Fibroblast of lung (primary cell): ENCODE data around the gene TSHZ2. TPM values are rescaled to one million over a fixed set of nuclear protein-coding genes. Genes with fewer than 3 reads are reported as not detected.

Experiments used
- DNase-seq, 2 donors: peaks; one replicate each; pipeline versions ENCODE4 v3.0.0 to v3.0.0-alpha.2; 2010; ENCODE audit warnings: low read depth in 2 of 2
- H2AFZ ChIP-seq: 2 replicates; pipeline ENCODE4 v1.5.1; 2012; ENCODE audit warnings: low read length, control low read depth, inconsistent platforms
- H3K27ac ChIP-seq: 2 replicates; pipeline ENCODE4 v1.5.1; 2011; ENCODE audit warnings: low read length, control low read depth; ENCODE audit not compliant: insufficient read depth
- H3K27me3 ChIP-seq: 2 replicates; pipeline ENCODE4 v1.5.1; 2011; ENCODE audit warnings: mild to moderate bottlenecking, low read length; ENCODE audit not compliant: control insufficient read depth, insufficient read depth
- H3K36me3 ChIP-seq: 2 replicates; pipeline ENCODE4 v1.5.1; 2011; ENCODE audit warnings: low read length; ENCODE audit not compliant: control insufficient read depth, insufficient read depth
- H3K4me1 ChIP-seq: 2 replicates; pipeline ENCODE4 v1.5.1; 2011; ENCODE audit warnings: low read length; ENCODE audit not compliant: control insufficient read depth, insufficient read depth; ENCODE audit errors: extremely low read depth
- H3K4me2 ChIP-seq: 2 replicates; pipeline ENCODE4 v1.5.1; 2011; ENCODE audit warnings: low read length, control low read depth; ENCODE audit not compliant: insufficient read depth; ENCODE audit errors: extremely low read depth
- H3K4me3 ChIP-seq, 4 experiments: fragments of 200-600 bp in 1 of 4; sonication (generic) in 1 of 4; replicated peaks in 1 of 4; 2 replicates each; pipeline ENCODE4 v1.5.1; 2011 to 2016; ENCODE audit warnings: low read length in 4 of 4, low read depth in 3 of 4, mild to moderate bottlenecking in 3 of 4, control low read depth in 2 of 4, inconsistent platforms in 1 of 4, mixed read lengths in 1 of 4; ENCODE audit not compliant: insufficient read depth in 1 of 4; ENCODE audit errors: control extremely low read depth in 1 of 4
- H3K79me2 ChIP-seq: 2 replicates; pipeline ENCODE4 v1.5.1; 2012; ENCODE audit warnings: mild to moderate bottlenecking, low read length, inconsistent platforms; ENCODE audit not compliant: control insufficient read depth, insufficient read depth
- H3K9ac ChIP-seq: 2 replicates; pipeline ENCODE4 v1.5.1; 2011; ENCODE audit warnings: mild to moderate bottlenecking, low read length, control low read depth; ENCODE audit not compliant: insufficient read depth
- H3K9me3 ChIP-seq: 2 replicates; pipeline ENCODE4 v1.5.1; 2012; ENCODE audit warnings: low read depth, low read length; ENCODE audit not compliant: control insufficient read depth, insufficient read depth
- H4K20me1 ChIP-seq: 2 replicates; pipeline ENCODE4 v1.5.1; 2011; ENCODE audit warnings: low read length; ENCODE audit not compliant: control insufficient read depth, insufficient read depth; ENCODE audit errors: extremely low read depth
- EZH2 ChIP-seq: IDR thresholded peaks from 2 replicates; pipeline ENCODE4 v1.5.1; 2012; ENCODE audit warnings: low read length, control low read depth, mild to moderate bottlenecking; ENCODE audit errors: missing control alignments
- polyA plus RNA-seq, 2 donors: library from polyadenylated mRNA; depleted of rRNA in 1 of 2; stranded (reverse) in 1 of 2; unstranded in 1 of 2; fragments of >200 nt; gene quantifications; 2 replicates each; pipeline ENCODE4 v1.2.1, GENCODE V29; 2011 to 2012; ENCODE audit warnings: missing spikeins in 1 of 2
- total RNA-seq: library from RNA; depleted of rRNA; stranded (reverse); fragments of >200 nt; gene quantifications from 2 replicates; pipeline ENCODE4 v1.2.1, GENCODE V29; 2014
- TF ChIP-seq, protein P1 (sequence below), 2 donors: IDR thresholded peaks in 1 of 2; conservative IDR thresholded peaks in 1 of 2; 1 replicate in 1 of 2; 2 replicates in 1 of 2; pipeline ENCODE4 v1.5.1; 2011 to 2012; ENCODE audit warnings: low read length in 2 of 2, control low read depth in 1 of 2, inconsistent platforms in 1 of 2, low read depth in 1 of 2, mild to moderate bottlenecking in 1 of 2

The TSHZ2 gene
- total and polyA plus RNA-seq, 2 donors (not counting 1 experiment from before 2014, with no cell fraction given) = 0.15 to 2.6 TPM

GRCh38 chr20:53334861-53335260, 362.7 kb downstream of the TSHZ2 start:
- Histone ChIP-seq H3K27me3 (no peaks in the 10 kb centered on the region), H3K9me3 (no peaks in the 10 kb centered on the region), H3K4me1 (no peaks in the 10 kb centered on the region), H3K36me3 (no peaks in the 10 kb centered on the region), H3K27ac (no peak overlapping the region), H4K20me1 (no peaks in the 10 kb centered on the region), H3K9ac (no peak overlapping the region), H2AFZ (no peak overlapping the region), H3K4me3 (no peak overlapping the region), H3K79me2 (no peaks in the 10 kb centered on the region), H3K4me2 (no peak overlapping the region)
- no peak for DNase-seq
- no peak for TF ChIP-seq EZH2
- TF ChIP-seq, protein P1, sequence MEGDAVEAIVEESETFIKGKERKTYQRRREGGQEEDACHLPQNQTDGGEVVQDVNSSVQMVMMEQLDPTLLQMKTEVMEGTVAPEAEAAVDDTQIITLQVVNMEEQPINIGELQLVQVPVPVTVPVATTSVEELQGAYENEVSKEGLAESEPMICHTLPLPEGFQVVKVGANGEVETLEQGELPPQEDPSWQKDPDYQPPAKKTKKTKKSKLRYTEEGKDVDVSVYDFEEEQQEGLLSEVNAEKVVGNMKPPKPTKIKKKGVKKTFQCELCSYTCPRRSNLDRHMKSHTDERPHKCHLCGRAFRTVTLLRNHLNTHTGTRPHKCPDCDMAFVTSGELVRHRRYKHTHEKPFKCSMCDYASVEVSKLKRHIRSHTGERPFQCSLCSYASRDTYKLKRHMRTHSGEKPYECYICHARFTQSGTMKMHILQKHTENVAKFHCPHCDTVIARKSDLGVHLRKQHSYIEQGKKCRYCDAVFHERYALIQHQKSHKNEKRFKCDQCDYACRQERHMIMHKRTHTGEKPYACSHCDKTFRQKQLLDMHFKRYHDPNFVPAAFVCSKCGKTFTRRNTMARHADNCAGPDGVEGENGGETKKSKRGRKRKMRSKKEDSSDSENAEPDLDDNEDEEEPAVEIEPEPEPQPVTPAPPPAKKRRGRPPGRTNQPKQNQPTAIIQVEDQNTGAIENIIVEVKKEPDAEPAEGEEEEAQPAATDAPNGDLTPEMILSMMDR (conservative IDR thresholded peaks at IDR 0.05 in 1 of 2, IDR thresholded peaks at IDR 0.05 in 1 of 2; ENCODE audit: low read depth in 1 of 2, low read length in 2 of 2) = no peak

DNA sequence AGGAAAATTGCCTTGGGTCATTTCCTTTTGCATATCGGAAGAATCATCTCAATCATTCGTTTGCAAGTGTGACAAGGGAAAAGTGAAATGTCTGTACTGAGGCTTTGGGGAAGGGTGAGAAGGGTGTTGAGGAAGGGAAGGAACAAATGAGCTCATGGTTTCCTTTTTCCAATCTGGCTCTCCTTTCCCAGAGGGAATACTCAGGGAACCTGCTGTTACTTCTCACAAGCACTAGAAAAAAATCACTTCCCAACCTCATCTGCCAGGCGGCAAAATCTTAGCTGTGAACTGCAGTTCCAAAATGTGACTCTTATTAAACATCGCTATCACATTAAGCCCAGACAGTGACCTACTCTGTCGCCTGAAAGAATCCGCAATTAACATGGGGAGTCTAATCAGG, 363.4 kb downstream of the TSHZ2 start:
- H3K4me3 ChIP-seq = no peak overlapping the region
- no peak overlapping the region for H3K9ac ChIP-seq
- no peak for TF ChIP-seq EZH2
- TF ChIP-seq, protein P1 (conservative IDR thresholded peaks at IDR 0.05 in 1 of 2, IDR thresholded peaks at IDR 0.05 in 1 of 2; ENCODE audit: low read depth in 1 of 2, low read length in 2 of 2) = no peak
- H4K20me1 ChIP-seq = no peaks in the 10 kb centered on the region
- H3K27ac ChIP-seq = no peak overlapping the region
- no peaks in the 10 kb centered on the region for H3K4me1 ChIP-seq
- no peaks in the 10 kb centered on the region for H3K36me3 ChIP-seq
- H3K79me2 ChIP-seq = no peaks in the 10 kb centered on the region
- no peaks in the 10 kb centered on the region for H3K27me3 ChIP-seq
- DNase-seq = no peak
- H2AFZ ChIP-seq = no peak overlapping the region
- no peaks in the 10 kb centered on the region for H3K9me3 ChIP-seq
- H3K4me2 ChIP-seq = no peak overlapping the region

- Histone ChIP-seq H3K4me2 (no peak overlapping the region), H3K79me2 (no peaks in the 10 kb centered on the region), H3K9ac (no peak overlapping the region), H3K27ac (no peak overlapping the region), H3K4me3 (no peak overlapping the region), H2AFZ (no peak overlapping the region), H3K4me1 (no peaks in the 10 kb centered on the region), H4K20me1 (no peaks in the 10 kb centered on the region), H3K36me3 (no peaks in the 10 kb centered on the region), H3K27me3 (no peaks in the 10 kb centered on the region), H3K9me3 (no peaks in the 10 kb centered on the region)
- no peak for DNase-seq
- TF ChIP-seq EZH2 = no peak
- TF ChIP-seq, protein P1 (conservative IDR thresholded peaks at IDR 0.05 in 1 of 2, IDR thresholded peaks at IDR 0.05 in 1 of 2; ENCODE audit: low read depth in 1 of 2, low read length in 2 of 2) = no peak
Measured at GRCh38 chr20:53336892-53337291, 364.7 kb downstream of the TSHZ2 start.
